GM18867 (cell line): ENCODE measurements around the gene SLC36A3.
"Not testable (repeated sequence)": the region's sequence is repeated elsewhere in the genome, so short reads cannot be mapped to it uniquely, and the experiment has no call there.

Source experiments
- ATAC-seq: cut with Tn5 transposase; IDR thresholded peaks from one replicate; pipeline ENCODE4 v1.9.1; 2021; ENCODE audit warnings: mild to moderate bottlenecking, moderate library complexity; ENCODE audit not compliant: unreplicated experiment

Gene SLC36A3

DNA sequence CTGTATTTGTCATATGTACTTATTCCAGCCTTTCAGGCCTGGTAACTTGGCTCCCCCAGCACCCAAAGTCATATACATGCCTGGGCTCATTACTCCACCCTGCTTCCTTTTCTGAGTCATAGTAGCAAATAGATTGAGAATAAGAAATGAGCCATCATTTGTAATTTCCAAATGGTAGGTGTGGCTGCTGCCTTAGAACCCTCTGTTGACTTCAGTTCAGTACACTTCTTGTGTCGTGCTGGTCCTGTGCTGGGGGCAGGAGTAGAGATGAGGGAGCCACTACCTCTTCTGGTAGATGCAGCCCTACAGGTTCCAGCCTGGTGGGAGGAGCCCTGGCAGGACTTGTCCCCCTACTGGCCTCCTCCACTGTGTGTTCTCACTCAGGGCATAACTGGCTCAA, 39.5 kb downstream of the SLC36A3 start:
- peak; percentile 39 for ATAC-seq

DNA sequence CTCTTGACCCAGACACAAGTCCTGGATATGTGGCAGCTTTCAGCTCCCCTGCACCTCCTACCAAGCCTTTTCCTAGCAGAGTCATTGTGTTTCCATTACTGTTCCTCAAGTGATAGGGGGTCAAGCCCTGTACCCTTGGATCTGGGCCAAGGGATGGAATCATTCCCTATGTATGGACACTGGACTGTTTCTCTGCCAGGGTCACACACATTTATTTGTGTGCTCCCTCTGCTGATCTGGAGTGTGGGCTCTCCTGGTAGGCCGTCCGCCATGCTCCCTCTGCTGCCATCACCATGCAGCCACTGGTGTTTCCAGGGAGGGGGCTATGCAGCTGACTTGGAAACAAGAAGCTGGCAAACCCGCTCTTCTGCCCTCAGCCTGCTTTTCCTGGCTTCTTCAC, 41.0 kb downstream of the SLC36A3 start:
- ATAC-seq = no peak

DNA sequence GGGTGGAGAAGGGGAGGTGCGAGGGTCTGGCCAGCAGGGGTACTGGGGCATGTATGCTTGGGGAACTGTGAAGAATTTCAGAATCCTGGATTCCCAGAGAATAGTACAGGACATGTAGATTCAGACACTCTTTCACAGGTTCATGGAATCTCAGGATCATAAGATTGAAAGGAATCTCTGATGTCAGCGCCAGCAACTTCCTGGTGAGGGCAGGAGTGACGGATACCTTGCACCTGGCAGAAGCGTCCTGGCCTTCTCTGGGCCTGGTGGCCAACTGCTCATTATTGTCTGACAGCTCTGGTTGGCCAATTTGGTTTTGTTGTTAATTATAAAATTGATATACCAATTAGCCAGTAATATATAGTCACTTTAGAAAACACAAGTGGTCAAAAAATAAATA, 43.6 kb downstream of the SLC36A3 start:
- ATAC-seq = no peak

DNA sequence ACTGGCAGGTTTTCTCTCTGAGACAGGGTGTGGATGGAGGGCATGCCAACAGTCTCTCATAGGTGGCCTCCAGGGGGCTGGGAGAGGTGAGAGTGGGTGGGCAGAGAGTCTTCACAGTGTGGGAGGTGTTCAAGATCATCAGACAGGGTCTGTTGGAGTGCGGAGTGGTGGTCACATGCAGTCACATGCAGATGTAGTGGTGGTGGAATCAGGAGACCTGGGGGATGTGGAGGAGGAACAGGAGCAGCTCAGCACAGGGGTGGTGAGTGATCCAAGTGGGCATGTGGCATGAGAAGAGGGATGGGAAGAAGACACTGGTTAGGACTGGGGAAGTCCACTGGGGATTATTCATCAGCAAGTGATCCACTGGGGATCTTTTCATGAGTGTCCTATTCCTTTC, 44.8 kb downstream of the SLC36A3 start:
- ATAC-seq = no peak

DNA sequence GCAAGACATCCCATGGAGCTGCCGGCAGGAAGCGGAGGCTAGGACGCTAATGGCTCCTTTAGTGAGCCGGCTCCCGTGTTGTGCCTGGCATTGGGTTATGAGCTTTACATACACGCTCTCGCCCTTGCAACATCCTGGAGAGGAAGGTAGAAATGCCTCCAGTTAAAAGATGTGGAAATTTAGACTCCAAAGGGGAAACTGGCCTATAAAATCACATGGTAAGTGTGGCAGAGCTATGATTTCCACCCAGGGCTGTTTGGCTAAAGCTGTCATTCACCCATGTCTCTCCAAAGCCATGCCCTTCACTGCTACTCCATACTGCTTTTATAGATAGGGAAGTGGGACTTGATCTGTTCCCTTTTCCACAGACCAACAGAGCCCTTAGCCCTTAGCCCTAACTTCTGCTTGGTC, 45.4 kb downstream of the SLC36A3 start:
- no peak for ATAC-seq

DNA sequence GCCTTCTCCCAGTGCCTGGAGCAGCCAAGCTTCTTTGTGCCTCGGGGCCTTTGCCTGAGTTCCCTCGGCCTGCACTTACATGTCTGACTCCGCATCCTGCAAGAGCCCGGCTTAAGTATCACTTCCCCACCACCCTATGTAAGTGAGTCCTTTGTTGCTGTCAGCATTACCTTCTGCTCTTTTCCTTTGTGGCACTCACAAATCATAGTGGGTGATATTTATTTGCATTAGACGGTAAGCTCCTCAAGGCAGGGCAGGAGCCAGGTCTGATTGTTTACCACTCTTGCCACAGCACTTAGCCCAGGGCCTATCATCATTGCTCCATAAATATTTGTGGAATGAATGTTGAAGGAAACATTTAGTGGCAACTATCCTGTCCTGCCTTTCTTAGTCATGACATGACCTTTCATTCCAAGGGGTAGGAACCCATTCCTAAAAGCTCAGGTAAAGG, 45.8 kb downstream of the SLC36A3 start:
- peak; percentile 32 for ATAC-seq

DNA sequence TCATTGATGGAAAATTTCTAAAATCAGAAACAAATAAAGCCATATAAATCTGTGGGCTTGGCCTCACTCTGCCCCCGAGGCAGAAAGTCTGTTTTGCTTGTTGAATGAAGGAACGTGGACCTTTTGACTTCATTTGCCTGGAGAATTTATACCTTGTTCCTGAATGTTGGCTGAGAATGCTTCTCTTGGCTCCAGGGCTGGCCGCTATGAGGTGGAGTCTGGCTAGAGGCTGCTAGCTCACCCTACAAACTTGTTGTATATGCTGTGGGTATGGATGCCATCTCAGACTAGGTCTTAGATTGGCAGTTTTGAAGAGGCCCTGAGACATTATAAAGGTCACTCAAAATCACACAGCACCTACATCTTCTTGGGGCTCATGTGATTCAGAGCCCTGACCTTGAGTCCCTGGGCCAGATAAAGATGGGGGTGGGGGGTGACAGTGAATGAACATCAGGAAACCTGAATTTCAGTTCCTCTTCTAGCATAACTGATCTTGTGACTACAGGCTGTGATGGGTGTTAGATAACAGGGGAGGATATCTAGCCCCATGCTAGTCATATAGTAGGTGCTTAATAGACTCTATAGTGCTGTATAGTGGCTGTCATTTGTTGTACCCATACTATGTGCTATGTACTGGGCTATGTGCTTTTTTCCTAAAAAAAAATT, 47.8 kb downstream of the SLC36A3 start:
- ATAC-seq = peak; percentile 44

DNA sequence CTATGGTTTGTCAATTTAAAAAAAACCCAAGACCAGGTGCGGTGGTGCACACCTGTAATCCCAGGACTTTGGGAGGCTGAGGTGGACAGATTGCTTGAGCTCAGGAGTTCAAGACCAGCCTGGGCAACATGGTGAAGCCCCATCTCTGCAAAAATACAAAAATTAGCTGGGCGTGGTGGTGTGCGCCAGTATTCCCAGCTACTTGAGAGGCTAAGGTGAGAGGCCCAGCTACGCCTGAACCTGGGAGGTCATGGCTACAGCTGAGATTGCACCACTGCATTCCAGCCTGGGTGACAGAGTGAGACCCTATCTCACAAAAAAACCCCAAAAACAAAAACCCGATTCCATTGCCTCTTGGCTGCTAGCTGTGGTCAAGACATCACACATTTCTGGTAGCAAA, 48.6 kb downstream of the SLC36A3 start:
- not testable (repeated sequence) for ATAC-seq

DNA sequence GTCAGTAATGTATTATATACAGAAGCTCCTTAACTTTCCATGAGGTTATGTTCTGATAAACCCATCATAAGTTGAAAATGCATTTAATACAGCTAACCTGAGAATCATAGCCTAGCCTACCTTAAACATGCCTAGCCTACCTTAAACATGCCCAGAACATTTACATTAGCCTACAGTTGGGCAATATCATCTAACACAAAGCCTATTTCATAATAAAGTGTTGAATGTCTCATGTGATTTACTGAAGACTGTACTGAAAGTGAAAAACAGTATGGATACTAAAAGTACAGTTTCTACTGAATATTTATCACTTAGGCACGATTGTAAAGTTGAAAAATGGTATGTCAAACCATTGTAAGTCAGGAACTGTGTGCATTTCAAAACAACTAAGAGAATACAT, 49.0 kb downstream of the SLC36A3 start:
- ATAC-seq = no peak

DNA sequence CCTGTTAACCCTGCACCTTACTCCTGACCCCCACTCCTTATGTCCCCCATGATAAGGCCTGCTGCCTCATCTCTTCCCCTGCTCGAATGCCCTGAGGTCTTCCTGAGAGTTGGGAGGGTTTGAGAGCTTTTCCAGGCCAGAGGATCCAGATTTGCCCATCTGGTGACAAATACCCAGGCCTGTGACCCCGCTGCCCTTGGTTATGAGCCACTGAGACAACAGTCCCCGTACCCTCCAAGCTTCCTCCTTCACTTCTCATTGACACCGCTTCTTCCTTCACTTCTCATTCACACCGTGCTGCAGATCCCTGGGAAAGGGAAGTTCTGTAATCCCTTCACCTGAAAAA, 50.0 kb downstream of the SLC36A3 start:
- ATAC-seq = no peak

DNA sequence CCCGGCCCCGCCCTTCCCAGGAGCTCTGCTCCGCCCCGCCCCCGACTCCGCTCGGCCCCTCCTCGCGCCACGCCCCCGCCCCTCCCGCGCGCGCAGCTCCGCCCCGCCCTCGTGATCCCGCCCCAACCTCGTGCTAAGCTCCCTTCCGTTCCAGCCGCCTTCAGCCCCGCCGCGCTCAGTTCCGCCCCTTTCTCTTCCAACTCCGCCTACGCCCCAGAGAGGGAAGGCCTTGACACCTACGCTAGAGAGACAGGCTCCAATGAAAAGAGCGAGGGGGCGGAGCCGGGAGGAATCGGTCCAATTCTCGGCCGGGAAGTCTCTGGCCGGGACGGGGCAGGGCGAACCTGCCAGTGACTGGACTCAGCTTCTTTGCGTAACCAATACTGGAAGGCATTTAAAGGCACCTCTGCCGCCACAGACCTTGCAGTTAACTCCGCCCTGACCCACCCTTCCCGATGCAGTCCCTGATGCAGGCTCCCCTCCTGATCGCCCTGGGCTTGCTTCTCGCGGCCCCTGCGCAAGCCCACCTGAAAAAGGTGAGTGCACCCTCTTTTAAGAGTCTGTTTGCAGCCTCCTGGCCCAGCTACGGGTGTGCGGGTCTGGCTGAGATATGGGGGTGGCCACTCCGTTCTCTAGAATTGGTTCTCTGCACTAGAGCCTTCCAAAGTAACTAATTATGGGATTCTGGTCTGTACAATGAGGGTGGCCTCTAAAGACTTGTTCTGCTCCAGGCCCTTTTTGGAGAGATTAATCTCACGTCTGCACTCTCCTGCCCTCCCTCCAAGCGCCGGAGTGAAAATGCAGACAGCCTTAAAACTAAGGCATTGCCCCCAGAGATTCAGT, 50.6 kb downstream of the SLC36A3 start, which contains the start of gene GM2A:
Gene GM2A (plus strand): TSS at position 424 of the 843 bp plus-strand sequence. CDS start 32 bp downstream, at position 456.
- ATAC-seq = peak; percentile 74

DNA sequence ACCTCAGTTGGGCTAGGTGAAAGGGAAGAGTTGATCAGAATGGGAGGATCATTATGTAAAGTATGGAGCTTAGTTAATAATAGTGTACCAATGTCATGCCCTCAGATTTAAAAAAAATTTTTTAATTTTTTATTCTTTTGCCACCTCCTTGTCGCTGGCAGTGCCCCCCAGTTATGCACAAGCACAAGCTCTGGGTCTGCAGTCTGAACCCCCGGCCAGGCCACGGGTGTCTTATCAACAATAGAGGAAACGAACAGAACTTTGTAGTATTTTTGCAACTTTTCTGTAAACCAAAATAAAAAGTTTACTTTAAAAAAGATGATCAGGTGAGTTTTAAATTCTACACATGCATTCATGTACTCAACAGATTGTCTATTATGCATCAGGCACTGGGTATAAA, 51.9 kb downstream of the SLC36A3 start:
- no peak for ATAC-seq

DNA sequence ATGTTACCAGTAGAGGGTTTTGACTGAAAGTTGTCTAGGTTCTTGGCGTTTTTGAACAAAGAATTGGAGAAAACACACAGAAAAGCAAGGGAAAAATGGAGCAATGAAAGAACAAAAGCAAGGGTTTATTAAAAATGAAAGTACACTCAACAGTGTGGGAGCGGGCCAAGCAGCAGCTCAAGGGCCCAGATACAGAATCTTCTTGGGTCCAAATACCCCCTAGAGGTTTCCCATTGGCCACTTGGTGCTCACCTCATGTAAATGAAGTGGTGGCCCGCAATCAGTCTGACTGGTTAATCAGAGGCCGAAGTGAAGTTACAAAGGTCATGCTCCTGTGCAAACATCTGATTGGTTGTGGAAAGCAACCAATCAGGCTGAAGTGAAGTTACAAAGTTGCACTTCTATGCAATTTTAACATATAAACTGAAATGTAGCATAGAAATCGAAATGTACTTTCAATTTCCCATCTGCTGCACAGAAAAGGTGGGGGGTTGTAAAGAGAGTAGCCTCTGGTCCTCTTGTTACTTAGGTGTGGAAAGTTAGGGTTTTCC, 52.5 kb downstream of the SLC36A3 start:
- ATAC-seq = no peak

DNA sequence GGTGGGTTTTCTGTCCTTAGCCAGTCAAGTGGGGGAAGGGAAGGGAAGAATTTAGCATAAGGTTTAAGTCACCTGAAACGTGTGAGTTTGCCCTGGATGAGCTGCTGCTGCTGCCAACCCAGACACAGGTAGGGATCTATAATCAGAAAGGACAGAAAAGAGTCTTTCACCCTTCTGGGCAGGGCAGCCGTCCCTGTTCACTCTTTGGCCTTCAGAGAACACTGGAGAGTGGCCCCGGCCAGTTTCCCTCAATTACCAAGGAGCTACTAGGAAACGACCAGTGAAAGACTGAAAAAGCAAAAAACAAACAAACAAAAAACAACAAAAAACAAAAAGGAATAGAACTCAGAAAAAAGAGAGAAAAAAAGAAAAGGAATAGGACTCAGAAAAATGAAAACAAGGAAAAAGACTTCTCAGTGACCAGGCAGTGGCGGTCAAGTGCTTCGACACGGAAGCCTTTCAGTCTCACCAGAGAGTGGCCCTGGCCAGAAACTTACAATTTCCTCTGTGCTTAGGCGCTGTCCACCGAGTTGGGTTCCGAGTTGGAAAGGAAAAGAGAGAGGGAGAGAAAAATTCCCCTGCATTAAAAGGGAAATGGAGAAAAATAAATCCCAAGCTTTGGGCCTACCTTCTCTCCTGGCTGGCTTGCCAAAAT, 53.1 kb downstream of the SLC36A3 start:
- ATAC-seq = no peak

DNA sequence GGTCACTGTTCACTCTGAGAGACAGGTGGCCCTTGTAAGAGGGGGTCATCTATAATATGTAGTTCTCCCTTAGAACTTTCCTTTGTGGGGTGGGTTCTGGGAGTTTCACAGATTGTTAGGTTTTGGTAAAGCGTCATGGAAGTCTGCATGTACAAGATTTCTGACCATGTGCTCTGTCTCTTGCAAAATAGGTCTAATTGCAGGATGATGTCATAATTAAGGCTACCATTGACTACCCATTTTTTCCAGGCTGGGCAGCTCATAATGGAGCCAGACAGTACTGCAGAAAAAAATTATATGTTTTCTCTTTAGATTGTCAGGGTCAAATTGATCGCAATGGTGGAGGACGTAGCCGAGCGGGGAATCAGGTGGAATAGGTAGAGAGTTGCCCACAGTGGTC, 54.3 kb downstream of the SLC36A3 start:
- no peak for ATAC-seq

DNA sequence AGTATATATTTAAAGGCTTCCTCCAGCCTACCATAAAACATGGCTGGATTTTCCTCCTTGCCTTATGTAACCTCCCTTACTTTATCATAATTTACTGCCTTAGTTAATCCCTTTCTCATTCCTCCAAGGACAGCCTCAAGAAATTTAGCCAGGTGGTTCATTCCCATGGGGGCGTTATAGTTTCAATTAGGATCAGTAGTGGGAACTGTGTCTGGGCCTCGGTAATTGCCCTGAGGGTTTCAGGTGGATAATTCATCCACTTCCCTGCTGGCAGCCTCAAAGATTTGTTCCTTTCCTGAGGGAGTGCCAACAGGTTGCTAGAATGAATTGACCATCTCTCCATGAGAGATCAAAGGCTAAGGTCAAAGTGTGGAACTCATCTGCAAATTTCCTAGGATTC, 54.9 kb downstream of the SLC36A3 start:
- no peak for ATAC-seq

DNA sequence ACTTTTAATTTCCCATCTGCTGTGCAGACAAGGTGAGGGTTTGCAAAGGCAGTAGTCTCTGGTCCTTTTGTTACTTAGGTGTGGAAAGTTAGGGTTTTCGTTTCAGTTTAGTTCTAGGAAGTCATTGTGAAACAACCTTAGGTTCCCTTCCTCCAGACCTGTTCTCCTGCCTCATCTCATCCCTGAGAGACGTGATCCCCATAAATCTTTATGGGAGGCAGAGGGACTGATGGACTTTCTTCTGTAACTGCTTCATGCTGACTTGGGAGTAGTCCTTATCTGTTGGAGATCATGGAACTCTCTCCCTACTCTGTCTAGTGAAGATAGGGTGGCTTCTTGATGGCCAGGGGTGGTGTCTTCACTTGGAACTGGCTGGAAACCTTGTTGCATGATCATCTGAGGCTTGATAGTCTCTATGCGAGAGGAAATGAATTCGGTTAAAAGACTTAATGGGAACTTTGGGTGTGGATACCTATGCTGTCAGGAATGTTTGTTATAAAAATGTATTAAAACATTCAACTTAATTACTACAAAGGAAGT, 57.8 kb downstream of the SLC36A3 start:
- no peak for ATAC-seq

DNA sequence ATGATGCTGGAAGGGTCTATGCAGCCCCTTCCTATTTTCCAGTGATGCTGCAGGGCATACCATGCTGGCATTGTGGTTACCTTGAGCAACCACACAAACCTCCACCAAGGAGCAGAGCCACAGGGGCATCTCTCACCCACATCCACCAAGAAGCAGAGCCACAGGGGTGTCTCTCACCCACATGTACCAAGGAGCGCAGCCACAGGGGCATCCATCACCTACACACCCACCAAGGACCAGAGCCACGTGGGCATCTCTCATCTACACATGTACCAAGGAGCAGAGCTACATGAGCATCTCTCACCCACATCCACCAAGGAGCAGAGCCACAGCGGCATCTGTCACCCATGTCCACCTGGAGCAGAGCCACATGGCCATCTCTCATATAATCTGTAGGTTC, 59.4 kb downstream of the SLC36A3 start:
- ATAC-seq = no peak

DNA sequence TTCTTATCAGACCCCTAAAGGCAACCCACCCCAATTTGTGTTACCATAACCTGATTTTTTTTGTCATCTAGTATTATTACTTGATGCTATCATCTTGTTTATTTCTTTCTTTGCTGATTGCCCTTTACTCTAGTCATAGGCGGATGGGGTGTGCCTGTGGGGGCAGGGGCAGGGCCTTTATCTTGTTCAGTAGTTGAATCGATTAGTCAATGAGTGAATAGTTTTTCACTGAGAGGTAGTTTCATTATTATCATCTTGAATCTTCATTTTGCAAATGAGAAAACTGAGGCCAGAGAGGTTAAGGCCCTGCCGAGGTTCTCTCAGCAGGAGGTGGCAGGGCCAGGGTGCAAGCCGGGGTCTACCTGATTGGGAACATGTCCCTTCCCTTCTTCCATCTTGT, 60.0 kb downstream of the SLC36A3 start:
- no peak for ATAC-seq

DNA sequence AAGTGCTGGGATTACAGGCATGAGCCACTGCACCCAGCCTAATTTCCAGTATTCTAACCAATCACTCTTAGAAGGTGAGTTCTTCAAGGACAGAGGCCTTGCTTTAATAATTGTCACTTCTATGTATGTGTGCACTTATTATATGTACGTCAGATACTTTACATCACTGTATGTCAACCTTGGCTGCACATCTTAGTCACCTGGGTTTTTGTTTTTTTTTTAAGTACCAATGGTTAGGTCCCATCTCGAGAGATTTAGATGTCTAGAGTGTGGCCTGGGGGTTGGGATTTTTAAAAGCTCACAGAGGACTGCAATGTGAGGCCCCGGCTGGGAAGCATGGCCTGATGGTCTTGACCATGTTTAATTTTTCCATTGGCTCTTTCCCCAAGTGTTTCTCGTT, 60.4 kb downstream of the SLC36A3 start:
- ATAC-seq = no peak

DNA sequence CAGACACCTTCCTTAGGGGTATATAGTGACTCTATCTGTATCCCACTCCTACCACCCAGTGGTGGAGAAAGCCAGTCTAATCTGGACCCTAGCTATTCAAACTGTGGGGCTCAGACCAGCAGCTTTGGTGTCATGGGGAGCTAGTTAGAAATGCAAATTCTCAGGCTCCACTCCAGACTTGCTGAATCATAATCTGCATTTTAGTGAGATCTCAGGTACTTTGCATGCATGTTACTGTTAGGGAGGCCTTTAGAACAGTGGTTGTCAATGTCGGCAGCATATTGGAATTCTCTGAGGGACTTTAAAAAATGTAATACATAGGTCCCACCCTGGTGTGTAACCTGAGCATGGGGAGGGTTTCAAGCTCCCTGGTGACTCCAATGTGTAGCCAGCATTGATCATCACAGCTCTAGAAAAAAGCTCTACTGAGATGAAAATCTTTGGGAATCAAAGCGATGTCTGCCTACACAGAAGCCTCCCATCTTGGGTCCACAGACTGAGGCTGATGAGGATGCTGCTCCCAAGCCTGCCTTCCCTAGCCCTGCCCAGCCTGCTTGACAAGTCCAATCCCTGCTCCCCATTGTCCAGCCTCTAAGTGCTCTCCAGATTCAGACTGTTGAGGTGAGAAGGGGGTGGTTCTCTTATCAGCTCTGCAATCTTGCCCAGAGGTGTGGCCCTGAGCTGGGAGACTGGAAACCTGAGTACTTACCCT, 62.5 kb downstream of the SLC36A3 start:
- peak; percentile 34 for ATAC-seq
